HEK293T (cell line): ENCODE measurements around the gene MELK.

ENCODE experiments used
- BHLHE40 ChIP-seq: fragments of 450-650 bp; IDR thresholded peaks from 2 replicates; pipeline ENCODE4 v1.6.1; 2016; ENCODE audit warnings: mild to moderate bottlenecking, moderate library complexity, borderline replicate concordance
- SP1 ChIP-seq: fragments of 450-650 bp; IDR thresholded peaks from 2 replicates; pipeline ENCODE4 v1.6.1; 2017

DNA sequence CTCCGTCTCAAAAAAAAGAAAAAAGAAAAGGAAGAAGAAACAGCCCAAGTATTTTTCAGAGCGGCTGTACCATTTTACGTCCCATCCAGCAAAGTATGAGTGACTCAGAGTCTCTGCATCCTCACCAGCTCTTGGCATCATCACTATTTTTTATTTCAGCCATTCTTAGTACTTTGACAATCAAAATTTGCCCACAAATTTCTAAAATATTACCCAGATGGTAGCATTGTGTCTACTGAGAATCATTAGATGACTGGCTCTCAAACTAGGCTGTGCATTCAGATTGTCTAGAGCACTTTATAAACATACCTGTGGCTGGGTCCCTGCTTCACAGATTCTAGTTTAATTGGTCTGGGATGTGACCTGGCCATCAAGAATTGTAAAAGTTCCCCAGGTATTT is 21.6 kb upstream of the MELK start:
- TF ChIP-seq SP1 (no peak), BHLHE40 (no peak)
